A549 (cell line): Measurements from ENCODE around the gene SLC22A7. TPM values are rescaled to one million over a fixed set of nuclear protein-coding genes. Genes with fewer than 3 reads are reported as not detected.

Experiments used
- ATAC-seq, 2 experiments: fragments of 200-7000 bp in 1 of 2; fragments of >200 bp in 1 of 2; cut with Nextera tagmentation in 1 of 2; cut with Tn5 transposase in 1 of 2; 3 replicates each; pipeline versions ENCODE4 v1.8.0 to v1.9.1; 2018 to 2020; ENCODE audit warnings: mild to moderate bottlenecking in 1 of 2, moderate library complexity in 1 of 2
- CTCF ChIA-PET: fragments of 300-600 bp; sonication (Branson Sonifier 250); formaldehyde crosslinking; extraction: SDS; loops from one replicate; lab custom pipeline; 2021; ENCODE audit warnings: antibody characterized with exemption, inconsistent platforms; lab: Yijun Ruan, JAX
- POLR2A ChIA-PET: fragments of 350-600 bp; formaldehyde crosslinking; extraction: SDS; loops from one replicate; lab custom pipeline; 2021; ENCODE audit warnings: antibody characterized with exemption, inconsistent platforms; lab: Yijun Ruan, JAX
- DNase-seq, 2 experiments: peaks; one replicate each; pipeline versions ENCODE4 v3.0.0 to v3.0.0-alpha.2; 2011 to 2016; ENCODE audit warnings: low read depth in 1 of 2, low spot score in 1 of 2
- FAIRE-seq: peaks from 2 replicates; lab custom pipeline; 2011; peaks lifted over from hg19 to GRCh38; lab: Jason Lieb, UNC
- H3K27ac ChIP-seq, 2 experiments: fragments of >200 bp; sonication (Bioruptor Twin); formaldehyde crosslinking; 3 replicates each; pipeline ENCODE4 v1.5.1; 2016 to 2017
- H3K4me1 ChIP-seq: fragments of >200 bp; sonication (Bioruptor Twin); formaldehyde crosslinking; 3 replicates; pipeline ENCODE4 v1.6.1; 2016
- H3K4me2 ChIP-seq: fragments of >200 bp; sonication (Bioruptor Twin); formaldehyde crosslinking; 3 replicates; pipeline ENCODE4 v1.6.1; 2016
- H3K4me3 ChIP-seq: fragments of >200 bp; sonication (Bioruptor Twin); formaldehyde crosslinking; 3 replicates; pipeline ENCODE4 v1.5.1; 2016
- H3K9me3 ChIP-seq: fragments of >200 bp; sonication (Bioruptor Twin); formaldehyde crosslinking; 3 replicates; pipeline ENCODE4 v1.6.1; 2016
- CEBPB ChIP-seq, 2 experiments: fragments of >200 bp in 1 of 2; sonication (Bioruptor Twin) in 1 of 2; formaldehyde crosslinking in 1 of 2; IDR thresholded peaks; 2 replicates each; pipeline ENCODE4 v1.6.1; 2012 to 2016
- CHD2 ChIP-seq: fragments of 150-350 bp; IDR thresholded peaks from 2 replicates; pipeline ENCODE4 v1.6.1; 2014; ENCODE audit warnings: low read length; ENCODE audit not compliant: partially characterized antibody
- CTCF ChIP-seq: fragments of >200 bp; sonication (Bioruptor Twin); formaldehyde crosslinking; IDR thresholded peaks from 3 replicates; pipeline ENCODE4 v1.5.1; 2016
- E2F6 ChIP-seq: IDR thresholded peaks from 2 replicates; pipeline ENCODE4 v1.6.1; 2012; ENCODE audit warnings: low read depth, borderline replicate concordance
- EHF ChIP-seq: fragments of 250-450 bp; sonication (Bioruptor Pico); IDR thresholded peaks from 2 replicates; pipeline ENCODE4 v1.5.0; 2020; ENCODE audit warnings: mild to moderate bottlenecking
- FOSB ChIP-seq: fragments of 250-450 bp; sonication (Bioruptor Pico); IDR thresholded peaks from 2 replicates; pipeline ENCODE4 v1.5.0; 2020; ENCODE audit warnings: mild to moderate bottlenecking, moderate library complexity
- HES2 ChIP-seq: fragments of >200 bp; sonication (Bioruptor Twin); formaldehyde crosslinking; IDR thresholded peaks from 2 replicates; pipeline ENCODE4 v1.6.1; 2016
- HOXA7 ChIP-seq: fragments of 250-450 bp; sonication (Bioruptor Pico); IDR thresholded peaks from 2 replicates; pipeline ENCODE4 v1.5.0; 2020; ENCODE audit warnings: mild to moderate bottlenecking, moderate library complexity
- HOXB13 ChIP-seq: fragments of 250-450 bp; sonication (Bioruptor Pico); IDR thresholded peaks from 2 replicates; pipeline ENCODE4 v1.5.0; 2020; ENCODE audit warnings: low read depth, mild to moderate bottlenecking, moderate library complexity
- HOXB5 ChIP-seq: fragments of 250-450 bp; sonication (Bioruptor Pico); IDR thresholded peaks from 2 replicates; pipeline ENCODE4 v1.5.0; 2020; ENCODE audit warnings: mild to moderate bottlenecking, moderate library complexity
- KDM5A ChIP-seq: fragments of 200-600 bp; sonication (generic); IDR thresholded peaks from 2 replicates; pipeline ENCODE4 v1.6.1; 2016; ENCODE audit warnings: antibody characterized with exemption, mild to moderate bottlenecking
- MAZ ChIP-seq: fragments of 150-350 bp; IDR thresholded peaks from 2 replicates; pipeline ENCODE4 v1.6.1; 2014; ENCODE audit warnings: antibody characterized with exemption, low read depth, low read length, borderline replicate concordance
- NPAS2 ChIP-seq: fragments of 250-450 bp; sonication (Bioruptor Pico); IDR thresholded peaks from 2 replicates; pipeline ENCODE4 v1.8.0; 2022; ENCODE audit warnings: mild to moderate bottlenecking, moderate library complexity, borderline replicate concordance
- PHF8 ChIP-seq: fragments of 200-600 bp; sonication (generic); IDR thresholded peaks from 2 replicates; pipeline ENCODE4 v1.6.1; 2016; ENCODE audit warnings: low read depth, mild to moderate bottlenecking, antibody characterized with exemption, moderate library complexity, borderline replicate concordance
- RARB ChIP-seq: fragments of 250-450 bp; sonication (Bioruptor Pico); IDR thresholded peaks from 2 replicates; pipeline ENCODE4 v1.8.0; 2021; ENCODE audit warnings: mild to moderate bottlenecking, moderate library complexity
- RNF2 ChIP-seq: fragments of 200-600 bp; sonication (generic); IDR thresholded peaks from 2 replicates; pipeline ENCODE4 v1.6.1; 2016; ENCODE audit warnings: low read depth, mild to moderate bottlenecking, antibody characterized with exemption, moderate library complexity, borderline replicate concordance
- ZFP36 ChIP-seq: fragments of 450-650 bp; IDR thresholded peaks from 2 replicates; pipeline ENCODE4 v1.6.1; 2014; ENCODE audit warnings: borderline replicate concordance; ENCODE audit not compliant: partially characterized antibody
- WGBS: methylation state at CpG from one replicate; pipeline ENCODE4 v1.1.6; 2017; ENCODE audit errors: missing lambda C conversion rate; 5-methylcytosine and 5-hydroxymethylcytosine counted together
- polyA plus RNA-seq, 4 experiments: library from polyadenylated mRNA; depleted of rRNA in 3 of 4; stranded (reverse); fragments of >200 nt; fragmentation: RNase III in 1 of 4; extraction: RNeasy Plus Mini Kit Qiagen cat#74134 plus additional on column Dnase treatment in 1 of 4; gene quantifications; 2 replicates in 3 of 4; 3 replicates in 1 of 4; pipeline ENCODE4 v1.2.3, GENCODE V29; 2011 to 2017
- TF ChIP-seq, protein P1 (sequence below): fragments of 150-350 bp; IDR thresholded peaks from 2 replicates; pipeline ENCODE4 v1.6.1; 2014; ENCODE audit warnings: low read depth, mild to moderate bottlenecking, low read length
- TF ChIP-seq, protein P2 (sequence below): IDR thresholded peaks from 2 replicates; pipeline ENCODE4 v1.6.1; 2012

SLC22A7 gene
- polyA plus RNA-seq, 2 of the 4 experiments (the other 2 are of a cell fraction) = not detected

GRCh38 chr6:43264599-43265145 lies 33.4 kb upstream of the SLC22A7 start:
- TF ChIP-seq, protein P1, sequence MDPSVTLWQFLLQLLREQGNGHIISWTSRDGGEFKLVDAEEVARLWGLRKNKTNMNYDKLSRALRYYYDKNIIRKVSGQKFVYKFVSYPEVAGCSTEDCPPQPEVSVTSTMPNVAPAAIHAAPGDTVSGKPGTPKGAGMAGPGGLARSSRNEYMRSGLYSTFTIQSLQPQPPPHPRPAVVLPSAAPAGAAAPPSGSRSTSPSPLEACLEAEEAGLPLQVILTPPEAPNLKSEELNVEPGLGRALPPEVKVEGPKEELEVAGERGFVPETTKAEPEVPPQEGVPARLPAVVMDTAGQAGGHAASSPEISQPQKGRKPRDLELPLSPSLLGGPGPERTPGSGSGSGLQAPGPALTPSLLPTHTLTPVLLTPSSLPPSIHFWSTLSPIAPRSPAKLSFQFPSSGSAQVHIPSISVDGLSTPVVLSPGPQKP = no peak
- TF ChIP-seq MAZ (no peak), EHF (CRISPR knock-in tag) (no peak), CEBPB (IDR thresholded peaks at IDR 0.05) (no peak), RNF2 (no peak), HOXA7 (CRISPR knock-in tag) (no peak), PHF8 (no peak), ZFP36 (no peak)
- TF ChIP-seq, protein P2, sequence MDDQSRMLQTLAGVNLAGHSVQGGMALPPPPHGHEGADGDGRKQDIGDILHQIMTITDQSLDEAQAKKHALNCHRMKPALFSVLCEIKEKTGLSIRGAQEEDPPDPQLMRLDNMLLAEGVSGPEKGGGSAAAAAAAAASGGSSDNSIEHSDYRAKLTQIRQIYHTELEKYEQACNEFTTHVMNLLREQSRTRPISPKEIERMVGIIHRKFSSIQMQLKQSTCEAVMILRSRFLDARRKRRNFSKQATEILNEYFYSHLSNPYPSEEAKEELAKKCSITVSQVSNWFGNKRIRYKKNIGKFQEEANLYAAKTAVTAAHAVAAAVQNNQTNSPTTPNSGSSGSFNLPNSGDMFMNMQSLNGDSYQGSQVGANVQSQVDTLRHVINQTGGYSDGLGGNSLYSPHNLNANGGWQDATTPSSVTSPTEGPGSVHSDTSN = no peak
- TF ChIP-seq, all 56 proteins: peak for 0
- POLR2A ChIA-PET = no interaction called here
- DNase-seq (no peak), FAIRE-seq (no peak), ATAC-seq (no peak)
- H3K4me1 ChIP-seq = peaks cover 15% of the 10 kb centered on the region
- H3K27ac ChIP-seq = no peak overlapping the region
- H3K4me3 ChIP-seq = no peak overlapping the region
- WGBS = 66% methylated on average over 5 of the region's 5 CpGs
- CTCF ChIA-PET = interaction anchor here (1.0 to 5.1 kb wide), 17 partner anchors 8 to 242 kb away, joined by 3 to 38 read pairs (median 5); partner anchors contain the start of genes CRIP3 and DNPH1
- H3K9me3 ChIP-seq = no peaks in the 10 kb centered on the region
- no peak overlapping the region for H3K4me2 ChIP-seq

DNA sequence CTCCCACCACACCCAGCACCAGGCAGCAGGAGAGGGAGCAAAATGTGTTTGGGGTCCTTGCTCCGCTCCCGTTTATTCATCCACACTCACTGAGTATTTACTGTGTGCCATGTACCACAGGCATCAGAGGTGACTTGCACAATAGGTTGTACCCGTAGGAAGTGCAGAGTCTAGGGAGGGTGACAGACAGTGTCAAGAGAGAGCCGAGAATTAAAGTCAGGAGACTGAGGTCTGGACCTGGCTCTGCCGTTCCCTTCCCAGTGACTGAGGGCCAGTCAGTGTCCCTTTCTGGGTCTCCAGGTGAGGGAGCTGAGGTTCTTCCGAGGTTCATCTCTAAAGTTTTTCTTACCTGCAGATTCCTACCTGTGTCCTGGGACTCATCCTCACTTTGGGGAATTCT lies 32.5 kb upstream of the SLC22A7 start:
- DNase-seq (no peak), FAIRE-seq (no peak), ATAC-seq (no peak)
- Histone ChIP-seq H3K27ac (no peak overlapping the region), H3K4me1 (peaks cover 24% of the 10 kb centered on the region), H3K4me3 (no peak overlapping the region), H3K9me3 (no peaks in the 10 kb centered on the region), H3K4me2 (no peak overlapping the region)
- no peak for TF ChIP-seq HOXB13 (CRISPR knock-in tag)
- TF ChIP-seq E2F6 = no peak
- no peak for TF ChIP-seq HES2
- no peak for TF ChIP-seq CHD2
- TF ChIP-seq KDM5A = no peak
- TF ChIP-seq HOXB5 (CRISPR knock-in tag) = no peak
- TF ChIP-seq CTCF = no peak
- TF ChIP-seq FOSB (CRISPR knock-in tag) = no peak
- no peak for TF ChIP-seq NPAS2
- no peak for TF ChIP-seq RARB (CRISPR knock-in tag)
- 68% methylated on average over 5 of the region's 6 CpGs for WGBS
- ChIA-PET POLR2A (no interaction called here), CTCF (interaction anchor here (1.3 to 5.1 kb wide), 5 partner anchors 70 to 241 kb away, joined by 3 to 38 read pairs (median 16); no protein-coding TSS in a partner anchor)
